Thyroid gland (tissue), 4 donors: Measurements from ENCODE around the gene MND1. TPM values are rescaled to one million over a fixed set of nuclear protein-coding genes. Genes with fewer than 3 reads are reported as not detected.

Experiments used
- DNase-seq, 2 donors: peaks; one replicate each; pipeline ENCODE4 v3.0.0-alpha.2; 2019
- H3K27ac ChIP-seq, 3 donors: fragments of 200-600 bp; sonication (generic); 1 replicate in 2 of 3; 2 replicates in 1 of 3; pipeline ENCODE4 v1.5.1; 2016 to 2019; ENCODE audit warnings: mild to moderate bottlenecking in 1 of 3, moderate library complexity in 1 of 3
- H3K27me3 ChIP-seq: fragments of 200-600 bp; sonication (generic); one replicate; pipeline ENCODE4 v1.5.1; 2019
- H3K36me3 ChIP-seq, 2 donors: fragments of 200-600 bp; sonication (generic); one replicate each; pipeline ENCODE4 v1.5.1; 2016 to 2019
- H3K4me1 ChIP-seq, 2 donors: fragments of 200-600 bp; sonication (generic); one replicate each; pipeline ENCODE4 v1.5.1; 2017 to 2019
- H3K4me3 ChIP-seq, 3 donors: fragments of 200-600 bp; sonication (generic); replicated peaks in 1 of 3; 1 replicate in 2 of 3; 2 replicates in 1 of 3; pipeline ENCODE4 v1.5.1; 2016; ENCODE audit warnings: mild to moderate bottlenecking in 1 of 3
- H3K9me3 ChIP-seq: fragments of 200-600 bp; sonication (generic); one replicate; pipeline ENCODE4 v1.5.1; 2017
- CTCF ChIP-seq, 6 experiments: fragments of 200-600 bp in 3 of 6; fragments of 450-650 bp in 3 of 6; sonication (generic) in 3 of 6; IDR thresholded peaks; one replicate each; pipeline ENCODE4 v1.5.1; 2016 to 2019; ENCODE audit warnings: antibody characterized with exemption in 6 of 6, mild to moderate bottlenecking in 2 of 6, inconsistent platforms in 1 of 6, moderate library complexity in 1 of 6
- POLR2A ChIP-seq, 2 donors: fragments of 450-650 bp; IDR thresholded peaks; one replicate each; pipeline ENCODE4 v1.6.1; 2017; ENCODE audit warnings: antibody characterized with exemption in 2 of 2, mild to moderate bottlenecking in 2 of 2, moderate library complexity in 1 of 2
- WGBS, 2 donors: methylation state at CpG; one replicate each; pipeline ENCODE4 v1.1.5; 2017; 5-methylcytosine and 5-hydroxymethylcytosine counted together
- intact Hi-C: fragments of 100-400 bp; cut with DNase I; formaldehyde crosslinking; loops from one replicate; pipeline ENCODE4 v1.15.1; 2023
- total RNA-seq, 4 donors: library from RNA; depleted of rRNA; stranded (reverse); fragments of >200 nt; gene quantifications; one replicate each; pipeline ENCODE4 v1.2.3, GENCODE V29; 2016

MND1 gene
- total RNA-seq, 4 donors from 2014 or later, result 0.89 to 1.6 TPM; not detected in 2

DNA sequence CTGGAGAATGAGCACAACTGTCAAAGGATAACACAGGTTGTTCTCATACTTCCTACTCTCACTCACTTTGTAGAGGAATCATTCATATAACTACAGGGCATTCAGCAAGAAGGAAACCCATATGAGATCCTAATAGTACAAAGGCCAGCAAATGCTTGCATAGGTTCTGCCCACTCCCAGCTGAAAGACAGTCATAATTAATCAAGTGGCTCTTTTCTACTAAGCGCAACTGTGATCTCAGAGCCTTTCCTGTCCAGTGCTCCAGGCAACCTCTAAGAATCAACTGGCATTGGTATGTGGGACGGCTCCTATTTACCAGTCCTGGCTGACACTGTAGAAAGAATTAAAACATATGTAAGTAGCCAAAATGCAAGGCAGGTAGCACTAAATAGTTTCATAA is 18.9 kb upstream of the MND1 start:
- Histone ChIP-seq H3K27ac (no peak overlapping the region), H3K27me3 (no peaks in the 10 kb centered on the region), H3K4me1 (no peaks in the 10 kb centered on the region), H3K9me3 (no peaks in the 10 kb centered on the region), H3K4me3 (no peak overlapping the region), H3K36me3 (peaks cover 13 to 27% of the 10 kb centered on the region in 2 donors)
- TF ChIP-seq POLR2A (IDR thresholded peaks at IDR 0.05), result no peak
- no peak for TF ChIP-seq CTCF (IDR thresholded peaks at IDR 0.05)
- DNase-seq, result no peak
- intact Hi-C loops, result no loop called here
- WGBS, 2 donors, result 92 to 100% methylated on average over 2 of the region's 2 CpGs

GRCh38 chr4:153326513-153326912 is 18.0 kb upstream of the MND1 start:
- intact Hi-C loops, result no loop called here
- Histone ChIP-seq H3K4me1 (no peaks in the 10 kb centered on the region), H3K4me3 (no peak overlapping the region), H3K27me3 (no peaks in the 10 kb centered on the region), H3K36me3 (peaks cover 8 to 27% of the 10 kb centered on the region in 2 donors), H3K9me3 (no peaks in the 10 kb centered on the region), H3K27ac (no peak overlapping the region)
- no peak for DNase-seq
- no peak for TF ChIP-seq POLR2A (IDR thresholded peaks at IDR 0.05)
- TF ChIP-seq CTCF (IDR thresholded peaks at IDR 0.05), result no peak
- 98% methylated on average over 11 of the region's 11 CpGs for WGBS, 2 donors

DNA sequence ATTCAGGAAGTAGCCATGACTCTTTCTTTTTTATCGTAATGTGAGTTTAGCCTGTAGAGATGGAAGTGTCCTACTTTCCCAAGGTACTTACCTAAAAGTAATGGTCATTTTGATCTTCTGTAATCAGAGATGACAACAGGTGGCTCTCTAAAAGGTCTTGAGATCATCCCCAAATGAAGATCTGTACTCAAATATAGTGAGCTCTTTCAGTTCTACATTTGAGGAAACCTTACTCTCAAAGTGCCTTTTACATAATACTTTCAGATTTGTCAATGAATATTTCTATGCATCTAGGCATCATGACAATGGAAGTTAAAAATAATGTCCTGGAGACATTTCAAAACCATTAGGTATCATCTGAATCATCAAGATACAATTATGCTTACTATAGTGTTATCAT is 17.2 kb upstream of the MND1 start:
- peaks cover 8 to 27% of the 10 kb centered on the region in 2 donors for H3K36me3 ChIP-seq
- no peak for TF ChIP-seq POLR2A (IDR thresholded peaks at IDR 0.05)
- TF ChIP-seq CTCF (IDR thresholded peaks at IDR 0.05), result no peak
- H3K4me3 ChIP-seq, result no peak overlapping the region
- H3K9me3 ChIP-seq, result no peaks in the 10 kb centered on the region
- WGBS, 2 donors, result 80 to 87% methylated on average over 1 of the region's 1 CpG
- no peaks in the 10 kb centered on the region for H3K27me3 ChIP-seq
- H3K27ac ChIP-seq, result no peak overlapping the region
- DNase-seq, result no peak
- intact Hi-C loops, result no loop called here
- H3K4me1 ChIP-seq, result no peaks in the 10 kb centered on the region

GRCh38 chr4:153332936-153333335 is 11.6 kb upstream of the MND1 start:
- Histone ChIP-seq H3K27me3 (no peaks in the 10 kb centered on the region), H3K27ac (no peak overlapping the region), H3K4me1 (no peaks in the 10 kb centered on the region), H3K4me3 (no peak overlapping the region), H3K9me3 (no peaks in the 10 kb centered on the region), H3K36me3 (peaks cover 6 to 8% of the 10 kb centered on the region in 2 donors)
- intact Hi-C loops, result no loop called here
- DNase-seq, result no peak
- no peak for TF ChIP-seq POLR2A (IDR thresholded peaks at IDR 0.05)
- TF ChIP-seq CTCF (IDR thresholded peaks at IDR 0.05), result no peak
- WGBS, 2 donors, result 96 to 97% methylated on average over 2 of the region's 2 CpGs

DNA sequence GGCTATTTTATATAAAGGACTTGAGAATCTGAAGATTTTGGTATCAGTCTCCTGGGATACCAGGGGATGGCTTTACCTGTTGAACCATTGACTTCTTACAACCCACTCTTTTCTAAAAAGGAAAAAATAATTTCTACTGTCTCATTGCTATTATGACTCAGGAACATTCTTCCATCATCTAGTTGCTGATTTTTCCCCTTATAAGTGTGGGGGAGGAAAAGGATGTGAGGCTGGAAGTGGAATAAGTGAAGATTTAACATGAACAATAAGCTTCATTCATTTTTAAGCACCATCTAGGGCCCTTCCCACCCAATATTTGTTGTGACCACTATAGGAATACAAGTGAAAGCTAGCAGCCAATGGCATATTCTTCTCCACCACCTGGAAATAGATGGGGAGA is 10.6 kb upstream of the MND1 start:
- Histone ChIP-seq H3K36me3 (peaks cover 6 to 8% of the 10 kb centered on the region in 2 donors), H3K27ac (no peak overlapping the region), H3K4me3 (no peak overlapping the region), H3K4me1 (no peaks in the 10 kb centered on the region), H3K9me3 (no peaks in the 10 kb centered on the region), H3K27me3 (no peaks in the 10 kb centered on the region)
- no peak for DNase-seq
- intact Hi-C loops, result no loop called here
- TF ChIP-seq CTCF (IDR thresholded peaks at IDR 0.05) (no peak), POLR2A (IDR thresholded peaks at IDR 0.05) (no peak)
